ENCODE data around the gene TMEM250. TPM values are rescaled to one million over a fixed set of nuclear protein-coding genes. Genes with fewer than 3 reads are reported as not detected.

TMEM250 gene
- total and polyA plus RNA-seq, 4 experiments from 2014 or later = 46.7 to 67.3 (median 53.9) TPM

DNA sequence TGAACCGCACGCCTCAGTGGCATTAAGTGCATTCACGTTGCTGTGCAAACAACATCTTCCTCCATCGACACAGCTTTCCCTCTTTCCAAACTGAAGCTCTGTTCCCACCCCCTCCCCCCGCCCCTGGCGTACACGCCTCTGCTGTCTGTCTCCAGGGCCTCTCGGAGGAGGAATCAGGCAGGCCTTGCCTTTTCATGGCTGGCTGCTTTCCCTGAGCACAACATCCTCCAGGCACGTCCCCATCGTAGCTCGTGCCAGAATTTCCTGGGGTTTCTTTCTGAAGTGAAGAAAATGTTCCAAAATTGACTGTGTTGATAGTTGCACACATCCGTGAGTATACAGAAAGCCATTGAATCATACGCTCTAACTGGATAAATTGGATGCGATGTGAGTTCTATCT, 22.3 kb upstream of the TMEM250 start:
- no peak for DNase-seq
- ChIA-PET POLR2A (ENCODE audit: partially characterized antibody) (no interaction called here), CTCF (ENCODE audit: partially characterized antibody) (no interaction called here)
- Mint-ChIP-seq H3K4me3 (no peak overlapping the region), H3K9me3 (no peaks in the 10 kb centered on the region), H3K4me1 (no peaks in the 10 kb centered on the region), H3K27me3 (peaks cover 5 to 11% of the 10 kb centered on the region in 2 donors), H3K27ac (no peak overlapping the region), H3K36me3 (no peaks in the 10 kb centered on the region)
- intact Hi-C loops (cut with micrococcal nuclease) = no loop called here
- Histone ChIP-seq H3K27me3 (ENCODE audit: insufficient read depth, low read length) (no peaks in the 10 kb centered on the region), H3K4me3 (ENCODE audit: low read length in 2 of 2) (no peak overlapping the region), H3K36me3 (ENCODE audit: insufficient read depth, low read length) (no peaks in the 10 kb centered on the region), H3K9me3 (ENCODE audit: control insufficient read depth in 1 of 2, low read length in 2 of 2) (no peaks in the 10 kb centered on the region), H3K4me1 (ENCODE audit: insufficient read depth, low read length) (no peaks in the 10 kb centered on the region), H3K27ac (ENCODE audit: low read depth, low read length) (no peak overlapping the region)

DNA sequence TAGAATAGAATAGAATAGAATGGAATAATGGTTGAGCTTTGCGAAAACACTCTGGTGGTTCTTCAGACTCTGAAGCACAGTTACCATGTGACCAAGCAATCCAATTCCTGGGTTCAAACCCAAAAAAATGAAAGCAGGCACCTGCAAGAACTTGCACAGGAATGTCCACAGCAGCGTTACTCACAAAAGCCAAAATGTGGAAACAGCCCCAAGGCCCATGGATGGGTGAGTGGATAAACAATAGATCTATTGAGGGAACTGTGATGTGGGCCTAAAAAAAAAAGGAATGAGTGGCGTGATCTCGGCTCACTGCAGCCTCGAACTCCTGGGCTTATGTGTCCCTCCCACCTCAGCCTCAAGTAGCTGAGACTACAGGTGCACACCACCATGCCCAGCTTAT, 21.4 kb upstream of the TMEM250 start:
- intact Hi-C loops (cut with micrococcal nuclease) = no loop called here
- Histone ChIP-seq H3K4me3 (ENCODE audit: low read length in 2 of 2) (no peak overlapping the region), H3K9me3 (ENCODE audit: control insufficient read depth in 1 of 2, low read length in 2 of 2) (no peaks in the 10 kb centered on the region), H3K27ac (ENCODE audit: low read depth, low read length) (no peak overlapping the region), H3K4me1 (ENCODE audit: insufficient read depth, low read length) (no peaks in the 10 kb centered on the region), H3K27me3 (ENCODE audit: insufficient read depth, low read length) (no peaks in the 10 kb centered on the region), H3K36me3 (ENCODE audit: insufficient read depth, low read length) (no peaks in the 10 kb centered on the region)
- Mint-ChIP-seq H3K9me3 (no peaks in the 10 kb centered on the region), H3K36me3 (no peaks in the 10 kb centered on the region), H3K27me3 (peaks cover 4 to 9% of the 10 kb centered on the region in 2 donors), H3K27ac (no peak overlapping the region), H3K4me3 (no peak overlapping the region), H3K4me1 (no peaks in the 10 kb centered on the region)
- no peak for DNase-seq
- CTCF ChIA-PET (ENCODE audit: partially characterized antibody) = interaction anchor here (1.0 kb wide), 1 partner anchor 130 kb away, joined by 3 read pairs; no protein-coding TSS in a partner anchor
- POLR2A ChIA-PET (ENCODE audit: partially characterized antibody) = no interaction called here

DNA sequence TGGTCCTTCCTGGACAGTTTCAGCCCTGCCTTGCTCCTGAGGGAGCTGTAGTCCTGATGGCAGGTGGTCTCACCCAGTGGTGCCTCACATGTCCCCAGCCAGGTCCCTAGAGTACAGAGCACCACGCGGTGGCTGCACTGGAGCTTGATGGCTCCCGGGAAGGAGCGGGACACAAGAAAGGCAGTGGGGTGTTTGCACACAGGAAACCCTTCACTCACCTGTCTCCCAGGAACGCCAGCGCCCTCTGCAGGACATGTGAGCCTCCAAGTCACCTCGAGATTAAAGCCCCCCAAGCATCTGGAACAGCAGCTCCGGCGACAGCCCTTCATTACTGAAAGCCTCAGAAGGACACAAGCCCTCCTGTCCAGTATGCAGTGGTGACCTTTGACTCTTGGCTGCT, 19.9 kb upstream of the TMEM250 start:
- H3K4me1 Mint-ChIP-seq = peaks cover 2 to 8% (median 6%) of the 10 kb centered on the region in 4 donors
- no peaks in the 10 kb centered on the region for H3K36me3 Mint-ChIP-seq
- Histone ChIP-seq H3K27me3 (ENCODE audit: insufficient read depth, low read length) (peaks cover 4% of the 10 kb centered on the region), H3K36me3 (ENCODE audit: insufficient read depth, low read length) (no peaks in the 10 kb centered on the region), H3K4me3 (ENCODE audit: low read length in 2 of 2) (no peak overlapping the region), H3K4me1 (ENCODE audit: insufficient read depth, low read length) (peaks cover 5% of the 10 kb centered on the region), H3K9me3 (ENCODE audit: control insufficient read depth in 1 of 2, low read length in 2 of 2) (no peaks in the 10 kb centered on the region), H3K27ac (ENCODE audit: low read depth, low read length) (no peak overlapping the region)
- intact Hi-C loops (cut with micrococcal nuclease) = no loop called here
- H3K4me3 Mint-ChIP-seq = no peak overlapping the region
- no peaks in the 10 kb centered on the region for H3K9me3 Mint-ChIP-seq
- ChIA-PET CTCF (ENCODE audit: partially characterized antibody) (no interaction called here), POLR2A (ENCODE audit: partially characterized antibody) (no interaction called here)
- peak in 2 of 5 donors; percentile 18 to 25 for DNase-seq
- H3K27ac Mint-ChIP-seq = no peak overlapping the region
- H3K27me3 Mint-ChIP-seq = peaks cover 8 to 12% of the 10 kb centered on the region in 2 donors

DNA sequence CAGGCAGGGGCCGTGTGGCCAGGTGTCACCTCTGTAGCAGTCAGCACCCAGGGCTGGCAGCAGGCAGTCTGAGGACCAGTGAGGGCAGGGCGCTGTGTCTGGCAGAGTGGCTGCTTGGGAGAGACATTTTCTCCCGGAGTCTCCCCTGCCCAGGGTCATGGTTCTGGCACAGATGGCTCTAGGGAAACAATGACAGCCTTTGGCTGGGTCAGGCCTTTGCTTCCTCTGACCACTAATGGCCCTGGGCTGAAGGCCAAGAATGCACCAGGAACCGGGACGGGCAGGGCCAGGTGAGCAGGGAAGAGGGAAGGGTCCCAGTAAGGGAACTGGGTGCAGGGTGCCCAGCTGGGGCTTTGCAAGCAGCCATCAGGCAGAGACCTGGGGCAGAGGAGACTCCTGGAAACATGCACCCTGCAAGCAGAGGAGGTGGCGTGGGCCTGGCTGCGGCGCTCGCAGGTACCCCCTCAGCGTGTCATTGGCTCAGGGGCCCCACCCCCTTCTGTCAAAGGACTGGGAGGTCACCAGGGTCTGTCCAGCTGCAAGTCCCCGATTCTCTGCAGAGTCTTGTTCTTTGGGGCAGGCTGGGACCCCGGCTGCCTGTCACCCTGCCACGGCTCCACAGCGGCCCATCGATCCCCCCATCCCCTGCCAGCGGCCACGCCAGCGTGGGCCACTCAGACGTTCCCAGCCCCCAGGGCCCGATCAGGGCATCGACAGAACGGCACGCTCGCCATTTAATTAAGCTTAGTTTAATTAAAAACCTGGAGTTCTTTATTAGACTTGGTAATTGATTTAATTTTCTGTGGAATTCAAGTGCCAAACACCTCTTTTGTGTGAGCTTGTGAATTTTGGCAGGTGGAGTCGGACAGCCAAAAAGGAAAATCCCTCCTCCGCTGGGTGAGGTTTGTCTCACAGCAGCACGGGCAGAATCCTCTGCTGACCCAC, 18.9 kb upstream of the TMEM250 start:
- Histone ChIP-seq H3K27me3 (ENCODE audit: insufficient read depth, low read length) (peaks cover 4% of the 10 kb centered on the region), H3K27ac (ENCODE audit: low read depth, low read length) (no peak overlapping the region), H3K9me3 (ENCODE audit: control insufficient read depth in 1 of 2, low read length in 2 of 2) (no peaks in the 10 kb centered on the region), H3K4me1 (ENCODE audit: insufficient read depth, low read length) (peaks cover 7% of the 10 kb centered on the region), H3K4me3 (ENCODE audit: low read length in 2 of 2) (no peak overlapping the region), H3K36me3 (ENCODE audit: insufficient read depth, low read length) (no peaks in the 10 kb centered on the region)
- Mint-ChIP-seq H3K27me3 (peaks cover 8 to 13% of the 10 kb centered on the region in 2 donors), H3K4me1 (peaks cover 2 to 10% (median 7%) of the 10 kb centered on the region in 4 donors), H3K36me3 (no peaks in the 10 kb centered on the region), H3K9me3 (no peaks in the 10 kb centered on the region), H3K27ac (no peak overlapping the region), H3K4me3 (peak overlapping the region in 1 of 8 donors; percentile 20)
- no peak for DNase-seq
- intact Hi-C loops (cut with micrococcal nuclease) = no loop called here
- CTCF ChIA-PET (ENCODE audit: partially characterized antibody) = interaction anchor here (1.6 kb wide), 1 partner anchor 15 kb away, joined by 4 read pairs; no protein-coding TSS in a partner anchor
- POLR2A ChIA-PET (ENCODE audit: partially characterized antibody) = no interaction called here

GRCh38 chr9:136136127-136136925, 17.7 kb upstream of the TMEM250 start:
- Histone ChIP-seq H3K4me1 (ENCODE audit: insufficient read depth, low read length) (peaks cover 7% of the 10 kb centered on the region), H3K27ac (ENCODE audit: low read depth, low read length) (no peak overlapping the region), H3K4me3 (ENCODE audit: low read length in 2 of 2) (no peak overlapping the region), H3K27me3 (ENCODE audit: insufficient read depth, low read length) (peaks cover 4% of the 10 kb centered on the region), H3K36me3 (ENCODE audit: insufficient read depth, low read length) (no peaks in the 10 kb centered on the region), H3K9me3 (ENCODE audit: control insufficient read depth in 1 of 2, low read length in 2 of 2) (no peaks in the 10 kb centered on the region)
- H3K9me3 Mint-ChIP-seq = no peaks in the 10 kb centered on the region
- peaks cover 12 to 18% of the 10 kb centered on the region in 2 donors for H3K27me3 Mint-ChIP-seq
- POLR2A ChIA-PET (ENCODE audit: partially characterized antibody) = no interaction called here
- DNase-seq = no peak
- H3K27ac Mint-ChIP-seq = no peak overlapping the region
- intact Hi-C loops (cut with micrococcal nuclease) = no loop called here
- CTCF ChIA-PET (ENCODE audit: partially characterized antibody) = interaction anchor here (0.8 kb wide), 1 partner anchor 147 kb away, joined by 3 read pairs; no protein-coding TSS in a partner anchor
- H3K36me3 Mint-ChIP-seq = no peaks in the 10 kb centered on the region
- no peak overlapping the region for H3K4me3 Mint-ChIP-seq
- peaks cover 2 to 10% (median 7%) of the 10 kb centered on the region in 4 donors for H3K4me1 Mint-ChIP-seq

DNA sequence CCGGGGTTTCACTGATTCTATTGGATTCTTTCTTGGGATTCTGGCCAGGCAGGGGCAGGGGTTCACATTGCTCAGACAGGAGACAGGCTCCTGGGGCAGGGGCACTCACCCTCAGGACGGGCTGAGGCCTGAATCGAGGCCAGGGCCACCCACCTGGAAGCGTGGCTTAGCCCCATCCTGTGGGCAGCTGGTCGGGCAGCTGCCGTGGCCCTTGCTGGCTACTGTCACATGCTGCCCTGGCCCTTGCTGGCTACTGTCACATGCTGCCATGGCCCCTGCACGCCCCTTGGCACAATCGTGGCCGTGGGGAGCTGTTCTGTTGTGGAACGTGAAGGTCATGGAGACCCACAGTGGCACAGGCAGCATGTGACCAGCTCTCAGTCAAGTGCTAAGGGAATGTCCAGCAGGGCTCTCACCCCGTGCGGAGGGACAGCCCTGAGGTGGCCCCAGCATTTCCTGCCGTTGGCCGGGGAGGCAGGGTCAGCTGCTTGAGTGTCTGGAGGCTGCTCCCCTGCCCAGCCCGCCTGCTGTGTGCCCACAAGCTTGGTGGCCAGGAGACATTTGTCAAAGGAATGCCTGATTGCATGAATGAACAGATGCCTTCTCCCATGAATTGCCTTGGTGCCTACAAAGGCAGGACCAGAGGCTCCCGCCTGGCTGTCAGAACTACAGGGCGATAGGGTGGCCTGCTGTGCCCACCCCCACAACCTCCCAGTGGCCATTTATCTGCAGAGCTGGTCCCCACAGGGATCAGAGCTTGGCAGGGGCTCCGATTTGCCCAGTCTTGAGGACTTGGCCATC, 16.9 kb upstream of the TMEM250 start:
- H3K4me3 ChIP-seq (ENCODE audit: low read length in 2 of 2) = no peak overlapping the region
- ChIA-PET CTCF (ENCODE audit: partially characterized antibody) (interaction anchor here (0.8 kb wide), 1 partner anchor 148 kb away, joined by 3 read pairs; no protein-coding TSS in a partner anchor), POLR2A (ENCODE audit: partially characterized antibody) (no interaction called here)
- H3K27ac ChIP-seq (ENCODE audit: low read depth, low read length) = no peak overlapping the region
- peaks cover 12 to 21% of the 10 kb centered on the region in 2 donors for H3K27me3 Mint-ChIP-seq
- no peaks in the 10 kb centered on the region for H3K9me3 ChIP-seq (ENCODE audit: control insufficient read depth in 1 of 2, low read length in 2 of 2)
- intact Hi-C loops (cut with micrococcal nuclease) = no loop called here
- peaks cover 4% of the 10 kb centered on the region for H3K27me3 ChIP-seq (ENCODE audit: insufficient read depth, low read length)
- H3K4me1 ChIP-seq (ENCODE audit: insufficient read depth, low read length) = peaks cover 7% of the 10 kb centered on the region
- no peaks in the 10 kb centered on the region for H3K36me3 Mint-ChIP-seq
- no peaks in the 10 kb centered on the region for H3K9me3 Mint-ChIP-seq
- no peak overlapping the region for H3K27ac Mint-ChIP-seq
- H3K4me3 Mint-ChIP-seq = no peak overlapping the region
- peaks cover 2 to 10% (median 7%) of the 10 kb centered on the region in 4 donors for H3K4me1 Mint-ChIP-seq
- no peaks in the 10 kb centered on the region for H3K36me3 ChIP-seq (ENCODE audit: insufficient read depth, low read length)
- no peak for DNase-seq

Measured in CD4-positive, alpha-beta memory T cell (primary cell).